ENCODE data around the gene MIDN. TPM values are rescaled to one million over a fixed set of nuclear protein-coding genes. Genes with fewer than 3 reads are reported as not detected.

Gene MIDN
- total RNA-seq, 1 experiment from 2014 or later, result 118 TPM

- in situ Hi-C loops (cut with HindIII; ENCODE audit: low pct_unique_long_range_greater_than_20kb, low sequenced_read_pairs) (no loop called here), intact Hi-C loops (cut with micrococcal nuclease; ENCODE audit: unreplicated experiment) (no loop called here)
- Histone ChIP-seq H3K36me3 (ENCODE audit: control insufficient read depth, insufficient read depth, low read length) (no peaks in the 10 kb centered on the region), H3K4me1 (ENCODE audit: control insufficient read depth, insufficient read depth, low read length) (peaks cover 14% of the 10 kb centered on the region), H3K27ac (ENCODE audit: low read length) (no peak overlapping the region), H3K4me3 (ENCODE audit: low read depth in 2 of 2, low read length in 2 of 2) (no peak overlapping the region), H3K9me3 (ENCODE audit: control insufficient read depth, insufficient read depth, low read depth, low read length) (no peaks in the 10 kb centered on the region), H3K27me3 (ENCODE audit: control insufficient read depth, insufficient read depth, low read length) (no peaks in the 10 kb centered on the region)
- CTCF ChIA-PET, result no interaction called here
- TF ChIP-seq, protein P1, sequence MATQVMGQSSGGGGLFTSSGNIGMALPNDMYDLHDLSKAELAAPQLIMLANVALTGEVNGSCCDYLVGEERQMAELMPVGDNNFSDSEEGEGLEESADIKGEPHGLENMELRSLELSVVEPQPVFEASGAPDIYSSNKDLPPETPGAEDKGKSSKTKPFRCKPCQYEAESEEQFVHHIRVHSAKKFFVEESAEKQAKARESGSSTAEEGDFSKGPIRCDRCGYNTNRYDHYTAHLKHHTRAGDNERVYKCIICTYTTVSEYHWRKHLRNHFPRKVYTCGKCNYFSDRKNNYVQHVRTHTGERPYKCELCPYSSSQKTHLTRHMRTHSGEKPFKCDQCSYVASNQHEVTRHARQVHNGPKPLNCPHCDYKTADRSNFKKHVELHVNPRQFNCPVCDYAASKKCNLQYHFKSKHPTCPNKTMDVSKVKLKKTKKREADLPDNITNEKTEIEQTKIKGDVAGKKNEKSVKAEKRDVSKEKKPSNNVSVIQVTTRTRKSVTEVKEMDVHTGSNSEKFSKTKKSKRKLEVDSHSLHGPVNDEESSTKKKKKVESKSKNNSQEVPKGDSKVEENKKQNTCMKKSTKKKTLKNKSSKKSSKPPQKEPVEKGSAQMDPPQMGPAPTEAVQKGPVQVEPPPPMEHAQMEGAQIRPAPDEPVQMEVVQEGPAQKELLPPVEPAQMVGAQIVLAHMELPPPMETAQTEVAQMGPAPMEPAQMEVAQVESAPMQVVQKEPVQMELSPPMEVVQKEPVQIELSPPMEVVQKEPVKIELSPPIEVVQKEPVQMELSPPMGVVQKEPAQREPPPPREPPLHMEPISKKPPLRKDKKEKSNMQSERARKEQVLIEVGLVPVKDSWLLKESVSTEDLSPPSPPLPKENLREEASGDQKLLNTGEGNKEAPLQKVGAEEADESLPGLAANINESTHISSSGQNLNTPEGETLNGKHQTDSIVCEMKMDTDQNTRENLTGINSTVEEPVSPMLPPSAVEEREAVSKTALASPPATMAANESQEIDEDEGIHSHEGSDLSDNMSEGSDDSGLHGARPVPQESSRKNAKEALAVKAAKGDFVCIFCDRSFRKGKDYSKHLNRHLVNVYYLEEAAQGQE (IDR thresholded peaks at IDR 0.05; ENCODE audit: insufficient read depth in 1 of 2, low read depth in 2 of 2, low read length in 1 of 2), result no peak
- TF ChIP-seq, protein P2, sequence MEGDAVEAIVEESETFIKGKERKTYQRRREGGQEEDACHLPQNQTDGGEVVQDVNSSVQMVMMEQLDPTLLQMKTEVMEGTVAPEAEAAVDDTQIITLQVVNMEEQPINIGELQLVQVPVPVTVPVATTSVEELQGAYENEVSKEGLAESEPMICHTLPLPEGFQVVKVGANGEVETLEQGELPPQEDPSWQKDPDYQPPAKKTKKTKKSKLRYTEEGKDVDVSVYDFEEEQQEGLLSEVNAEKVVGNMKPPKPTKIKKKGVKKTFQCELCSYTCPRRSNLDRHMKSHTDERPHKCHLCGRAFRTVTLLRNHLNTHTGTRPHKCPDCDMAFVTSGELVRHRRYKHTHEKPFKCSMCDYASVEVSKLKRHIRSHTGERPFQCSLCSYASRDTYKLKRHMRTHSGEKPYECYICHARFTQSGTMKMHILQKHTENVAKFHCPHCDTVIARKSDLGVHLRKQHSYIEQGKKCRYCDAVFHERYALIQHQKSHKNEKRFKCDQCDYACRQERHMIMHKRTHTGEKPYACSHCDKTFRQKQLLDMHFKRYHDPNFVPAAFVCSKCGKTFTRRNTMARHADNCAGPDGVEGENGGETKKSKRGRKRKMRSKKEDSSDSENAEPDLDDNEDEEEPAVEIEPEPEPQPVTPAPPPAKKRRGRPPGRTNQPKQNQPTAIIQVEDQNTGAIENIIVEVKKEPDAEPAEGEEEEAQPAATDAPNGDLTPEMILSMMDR (IDR thresholded peaks at IDR 0.05), result no peak
- TF ChIP-seq SIN3A (IDR thresholded peaks at IDR 0.05; ENCODE audit: borderline replicate concordance, insufficient read depth, low read depth, low read length) (no peak), POLR2AphosphoS5 (IDR thresholded peaks at IDR 0.05; ENCODE audit: low read depth, low read length) (no peak), TCF7L2 (IDR thresholded peaks at IDR 0.05; ENCODE audit: low read depth, low read length) (no peak)
- ATAC-seq (no peak), DNase-seq (ENCODE audit: low read depth, low spot score) (no peak)
- POLR2A ChIA-PET, result no interaction called here
- BruUV-seq (replicated peaks), result no TSS peak
Observed at GRCh38 chr19:1229056-1229923, 19.1 kb upstream of the MIDN start.

DNA sequence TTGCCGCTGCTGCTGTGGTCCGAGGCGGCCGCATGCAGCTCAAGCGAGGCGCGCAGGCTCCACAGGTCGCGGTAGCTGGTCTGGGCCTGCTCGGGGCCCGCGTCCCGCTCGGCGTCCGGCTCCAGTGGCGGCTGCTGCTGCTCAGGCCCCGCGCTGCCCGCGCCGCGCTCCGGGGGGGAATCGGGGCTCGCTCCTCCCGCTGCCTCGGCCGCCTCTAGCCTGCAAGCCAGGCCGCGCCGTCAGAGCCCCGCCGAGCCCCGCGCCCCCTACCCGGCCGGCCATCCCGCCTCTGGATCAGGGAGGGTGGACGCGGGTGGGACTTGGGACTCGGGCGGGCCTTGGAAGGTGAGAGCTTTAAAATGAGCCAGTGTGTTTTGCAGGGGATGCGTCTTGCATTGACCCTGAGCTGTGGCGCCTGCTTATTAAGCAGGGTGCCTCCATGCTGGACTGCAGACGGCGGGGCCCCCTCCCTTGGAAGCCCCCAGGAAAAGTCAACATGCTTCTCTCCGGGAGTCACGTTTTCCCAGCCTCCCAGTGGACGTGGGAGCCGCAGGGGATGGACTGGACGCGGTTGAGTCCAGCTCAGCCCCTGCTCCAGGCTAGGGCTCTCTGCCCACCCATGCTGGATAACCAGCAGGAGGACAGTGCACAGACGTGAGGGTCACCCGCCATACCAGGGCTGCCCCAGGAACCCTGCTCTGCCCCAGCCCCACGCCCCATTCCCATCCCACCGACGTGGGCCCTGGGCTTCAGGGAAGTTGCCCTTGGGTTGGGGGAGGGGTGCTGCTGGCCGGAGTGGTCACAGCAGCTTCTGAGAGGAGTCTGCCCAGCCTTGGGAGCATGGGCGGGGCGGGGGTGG lies 18.2 kb upstream of the MIDN start:
- H3K27me3 ChIP-seq (ENCODE audit: control insufficient read depth, insufficient read depth, low read length), result no peaks in the 10 kb centered on the region
- no peaks in the 10 kb centered on the region for H3K9me3 ChIP-seq (ENCODE audit: control insufficient read depth, insufficient read depth, low read depth, low read length)
- no peak overlapping the region for H3K27ac ChIP-seq (ENCODE audit: low read length)
- ATAC-seq, result no peak
- no peak for DNase-seq (ENCODE audit: low read depth, low spot score)
- peaks cover 14% of the 10 kb centered on the region for H3K4me1 ChIP-seq (ENCODE audit: control insufficient read depth, insufficient read depth, low read length)
- no TSS peak for BruUV-seq (replicated peaks)
- TF ChIP-seq, protein P2 (IDR thresholded peaks at IDR 0.05), result no peak
- TF ChIP-seq POLR2AphosphoS5 (IDR thresholded peaks at IDR 0.05; ENCODE audit: low read depth, low read length) (no peak), TCF7L2 (IDR thresholded peaks at IDR 0.05; ENCODE audit: low read depth, low read length) (no peak), SIN3A (IDR thresholded peaks at IDR 0.05; ENCODE audit: borderline replicate concordance, insufficient read depth, low read depth, low read length) (no peak)
- TF ChIP-seq, protein P1 (IDR thresholded peaks at IDR 0.05; ENCODE audit: insufficient read depth in 1 of 2, low read depth in 2 of 2, low read length in 1 of 2), result no peak
- in situ Hi-C loops (cut with HindIII; ENCODE audit: low pct_unique_long_range_greater_than_20kb, low sequenced_read_pairs), result no loop called here
- ChIA-PET POLR2A (interaction anchor here (0.6 kb wide), 1 partner anchor 31 kb away, joined by 13 read pairs; no protein-coding TSS in a partner anchor), CTCF (no interaction called here)
- no peaks in the 10 kb centered on the region for H3K36me3 ChIP-seq (ENCODE audit: control insufficient read depth, insufficient read depth, low read length)
- intact Hi-C loops (cut with micrococcal nuclease; ENCODE audit: unreplicated experiment), result no loop called here
- no peak overlapping the region for H3K4me3 ChIP-seq (ENCODE audit: low read depth in 2 of 2, low read length in 2 of 2)

All from Panc1 (cell line).